A549 (cell line): ENCODE measurements around the gene F9. TPM values are rescaled to one million over a fixed set of nuclear protein-coding genes. Genes with fewer than 3 reads are reported as not detected.

Experiments
- ATAC-seq, 2 experiments: fragments of 200-7000 bp in 1 of 2; fragments of >200 bp in 1 of 2; cut with Nextera tagmentation in 1 of 2; cut with Tn5 transposase in 1 of 2; 3 replicates each; pipeline versions ENCODE4 v1.8.0 to v1.9.1; 2018 to 2020; ENCODE audit warnings: mild to moderate bottlenecking in 1 of 2, moderate library complexity in 1 of 2
- CTCF ChIA-PET: fragments of 300-600 bp; sonication (Branson Sonifier 250); formaldehyde crosslinking; extraction: SDS; loops from one replicate; lab custom pipeline; 2021; ENCODE audit warnings: antibody characterized with exemption, inconsistent platforms; lab: Yijun Ruan, JAX
- POLR2A ChIA-PET: fragments of 350-600 bp; formaldehyde crosslinking; extraction: SDS; loops from one replicate; lab custom pipeline; 2021; ENCODE audit warnings: antibody characterized with exemption, inconsistent platforms; lab: Yijun Ruan, JAX
- DNase-seq, 2 experiments: peaks; one replicate each; pipeline versions ENCODE4 v3.0.0 to v3.0.0-alpha.2; 2011 to 2016; ENCODE audit warnings: low read depth in 1 of 2, low spot score in 1 of 2
- FAIRE-seq: peaks from 2 replicates; lab custom pipeline; 2011; peaks lifted over from hg19 to GRCh38; lab: Jason Lieb, UNC
- H3K27ac ChIP-seq, 2 experiments: fragments of >200 bp; sonication (Bioruptor Twin); formaldehyde crosslinking; 3 replicates each; pipeline ENCODE4 v1.5.1; 2016 to 2017
- H3K4me1 ChIP-seq: fragments of >200 bp; sonication (Bioruptor Twin); formaldehyde crosslinking; 3 replicates; pipeline ENCODE4 v1.6.1; 2016
- H3K4me2 ChIP-seq: fragments of >200 bp; sonication (Bioruptor Twin); formaldehyde crosslinking; 3 replicates; pipeline ENCODE4 v1.6.1; 2016
- H3K4me3 ChIP-seq: fragments of >200 bp; sonication (Bioruptor Twin); formaldehyde crosslinking; 3 replicates; pipeline ENCODE4 v1.5.1; 2016
- H3K9me3 ChIP-seq: fragments of >200 bp; sonication (Bioruptor Twin); formaldehyde crosslinking; 3 replicates; pipeline ENCODE4 v1.6.1; 2016
- ATOH8 ChIP-seq: fragments of 250-450 bp; sonication (Bioruptor Pico); IDR thresholded peaks from 2 replicates; pipeline ENCODE4 v1.5.0; 2020; ENCODE audit warnings: low read depth, mild to moderate bottlenecking, moderate library complexity
- CBX8 ChIP-seq: fragments of 200-600 bp; sonication (generic); IDR thresholded peaks from 2 replicates; pipeline ENCODE4 v1.6.1; 2016
- CHD2 ChIP-seq: fragments of 150-350 bp; IDR thresholded peaks from 2 replicates; pipeline ENCODE4 v1.6.1; 2014; ENCODE audit warnings: low read length; ENCODE audit not compliant: partially characterized antibody
- CHD4 ChIP-seq: fragments of 200-600 bp; sonication (generic); IDR thresholded peaks from 2 replicates; pipeline ENCODE4 v1.6.1; 2016; ENCODE audit warnings: antibody characterized with exemption, mild to moderate bottlenecking, borderline replicate concordance
- EHF ChIP-seq: fragments of 250-450 bp; sonication (Bioruptor Pico); IDR thresholded peaks from 2 replicates; pipeline ENCODE4 v1.5.0; 2020; ENCODE audit warnings: mild to moderate bottlenecking
- EP300 ChIP-seq, 2 experiments: fragments of >200 bp; sonication (Bioruptor Twin); formaldehyde crosslinking; IDR thresholded peaks; 2 replicates in 1 of 2; 3 replicates in 1 of 2; pipeline ENCODE4 v1.6.1; 2016 to 2017
- FOXS1 ChIP-seq: fragments of 250-450 bp; sonication (Bioruptor Pico); IDR thresholded peaks from 2 replicates; pipeline ENCODE4 v1.5.0; 2020; ENCODE audit warnings: mild to moderate bottlenecking, moderate library complexity
- JUN ChIP-seq, 2 experiments: fragments of >200 bp; sonication (Bioruptor Twin); formaldehyde crosslinking; IDR thresholded peaks; 2 replicates in 1 of 2; 3 replicates in 1 of 2; pipeline ENCODE4 v1.6.1; 2016 to 2017
- JUNB ChIP-seq: fragments of >200 bp; sonication (Bioruptor Twin); formaldehyde crosslinking; IDR thresholded peaks from 2 replicates; pipeline ENCODE4 v1.6.1; 2016
- KDM1A ChIP-seq: fragments of 200-600 bp; sonication (generic); IDR thresholded peaks from 2 replicates; pipeline ENCODE4 v1.6.1; 2016; ENCODE audit warnings: low read depth, mild to moderate bottlenecking
- MAZ ChIP-seq: fragments of 150-350 bp; IDR thresholded peaks from 2 replicates; pipeline ENCODE4 v1.6.1; 2014; ENCODE audit warnings: antibody characterized with exemption, low read depth, low read length, borderline replicate concordance
- POLR2AphosphoS2 ChIP-seq: conservative IDR thresholded peaks from 2 replicates; pipeline ENCODE4 v1.6.1; 2012; ENCODE audit warnings: low read length, improper control_type of control experiment, inconsistent platforms
- REST ChIP-seq: fragments of 200-600 bp; sonication (generic); IDR thresholded peaks from 2 replicates; pipeline ENCODE4 v1.6.1; 2016; ENCODE audit warnings: antibody characterized with exemption, mild to moderate bottlenecking, moderate library complexity
- RFX5 ChIP-seq: fragments of 450-650 bp; IDR thresholded peaks from 2 replicates; pipeline ENCODE4 v1.7.1; 2014; ENCODE audit warnings: antibody characterized with exemption, mild to moderate bottlenecking, moderate library complexity
- RNF2 ChIP-seq: fragments of 200-600 bp; sonication (generic); IDR thresholded peaks from 2 replicates; pipeline ENCODE4 v1.6.1; 2016; ENCODE audit warnings: low read depth, mild to moderate bottlenecking, antibody characterized with exemption, moderate library complexity, borderline replicate concordance
- SMC3 ChIP-seq: fragments of >200 bp; sonication (Bioruptor Twin); formaldehyde crosslinking; IDR thresholded peaks from 3 replicates; pipeline ENCODE4 v1.6.1; 2018; ENCODE audit warnings: inconsistent platforms
- TFCP2L1 ChIP-seq: fragments of 250-450 bp; sonication (Bioruptor Pico); IDR thresholded peaks from 2 replicates; pipeline ENCODE4 v1.5.0; 2021; ENCODE audit warnings: mild to moderate bottlenecking
- WGBS: methylation state at CpG from one replicate; pipeline ENCODE4 v1.1.6; 2017; ENCODE audit errors: missing lambda C conversion rate; 5-methylcytosine and 5-hydroxymethylcytosine counted together
- polyA plus RNA-seq, 4 experiments: library from polyadenylated mRNA; depleted of rRNA in 3 of 4; stranded (reverse); fragments of >200 nt; fragmentation: RNase III in 1 of 4; extraction: RNeasy Plus Mini Kit Qiagen cat#74134 plus additional on column Dnase treatment in 1 of 4; gene quantifications; 2 replicates in 3 of 4; 3 replicates in 1 of 4; pipeline ENCODE4 v1.2.3, GENCODE V29; 2011 to 2017
- TF ChIP-seq, protein P1 (sequence below): fragments of >200 bp; sonication (Bioruptor Twin); formaldehyde crosslinking; IDR thresholded peaks from 3 replicates; pipeline ENCODE4 v1.5.1; 2016
- TF ChIP-seq, protein P2 (sequence below): IDR thresholded peaks from 2 replicates; pipeline ENCODE4 v1.6.1; 2012
- TF ChIP-seq, protein P3 (sequence below): fragments of >200 bp; sonication (Bioruptor Twin); formaldehyde crosslinking; IDR thresholded peaks from 2 replicates; pipeline ENCODE4 v1.6.1; 2016

The F9 gene
- polyA plus RNA-seq, 2 of the 4 experiments (the other 2 are of a cell fraction): not detected

DNA sequence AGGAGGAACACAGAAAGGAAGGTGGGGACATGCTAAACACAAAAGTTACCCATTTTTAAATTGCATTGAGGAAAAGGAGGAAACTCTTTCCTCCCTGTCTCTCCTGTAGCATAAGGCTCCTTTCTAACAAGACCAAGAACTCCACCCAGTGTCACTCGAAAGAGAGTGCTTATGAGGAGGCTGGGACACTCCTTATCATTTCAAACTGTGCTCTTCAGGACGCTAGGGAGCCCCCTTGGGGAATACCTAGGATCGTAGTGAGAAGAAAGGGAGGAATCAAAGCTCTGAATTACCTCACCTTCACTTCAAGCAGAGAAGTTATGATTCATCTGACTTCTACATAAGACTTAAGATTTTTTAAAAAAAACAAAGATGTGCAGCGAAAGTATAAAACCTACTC is 65.5 kb downstream of the F9 start (continued):
- TF ChIP-seq JUNB: no peak
- TF ChIP-seq, protein P1, sequence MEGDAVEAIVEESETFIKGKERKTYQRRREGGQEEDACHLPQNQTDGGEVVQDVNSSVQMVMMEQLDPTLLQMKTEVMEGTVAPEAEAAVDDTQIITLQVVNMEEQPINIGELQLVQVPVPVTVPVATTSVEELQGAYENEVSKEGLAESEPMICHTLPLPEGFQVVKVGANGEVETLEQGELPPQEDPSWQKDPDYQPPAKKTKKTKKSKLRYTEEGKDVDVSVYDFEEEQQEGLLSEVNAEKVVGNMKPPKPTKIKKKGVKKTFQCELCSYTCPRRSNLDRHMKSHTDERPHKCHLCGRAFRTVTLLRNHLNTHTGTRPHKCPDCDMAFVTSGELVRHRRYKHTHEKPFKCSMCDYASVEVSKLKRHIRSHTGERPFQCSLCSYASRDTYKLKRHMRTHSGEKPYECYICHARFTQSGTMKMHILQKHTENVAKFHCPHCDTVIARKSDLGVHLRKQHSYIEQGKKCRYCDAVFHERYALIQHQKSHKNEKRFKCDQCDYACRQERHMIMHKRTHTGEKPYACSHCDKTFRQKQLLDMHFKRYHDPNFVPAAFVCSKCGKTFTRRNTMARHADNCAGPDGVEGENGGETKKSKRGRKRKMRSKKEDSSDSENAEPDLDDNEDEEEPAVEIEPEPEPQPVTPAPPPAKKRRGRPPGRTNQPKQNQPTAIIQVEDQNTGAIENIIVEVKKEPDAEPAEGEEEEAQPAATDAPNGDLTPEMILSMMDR: no peak
- TF ChIP-seq, protein P2, sequence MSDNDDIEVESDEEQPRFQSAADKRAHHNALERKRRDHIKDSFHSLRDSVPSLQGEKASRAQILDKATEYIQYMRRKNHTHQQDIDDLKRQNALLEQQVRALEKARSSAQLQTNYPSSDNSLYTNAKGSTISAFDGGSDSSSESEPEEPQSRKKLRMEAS: no peak
- TF ChIP-seq, all 56 proteins: peak for 0

GRCh38 chrX:139600105-139600504 is 69.6 kb downstream of the F9 start:
- 4% methylated on average over 1 of the region's 1 CpG for WGBS
- no peak overlapping the region for H3K4me3 ChIP-seq
- H3K4me1 ChIP-seq: no peaks in the 10 kb centered on the region
- FAIRE-seq: no peak
- H3K4me2 ChIP-seq: no peak overlapping the region
- no peak for DNase-seq
- no peak for ATAC-seq
- POLR2A ChIA-PET: no interaction called here
- TF ChIP-seq ATOH8 (no peak), MAZ (no peak), CBX8 (no peak), CHD2 (no peak), JUN (IDR thresholded peaks at IDR 0.05) (no peak), RFX5 (no peak), KDM1A (no peak), EHF (CRISPR knock-in tag) (no peak), TFCP2L1 (CRISPR knock-in tag) (no peak), SMC3 (no peak), FOXS1 (CRISPR knock-in tag) (no peak), EP300 (IDR thresholded peaks at IDR 0.05) (no peak), POLR2AphosphoS2 (no peak), RNF2 (no peak), REST (no peak), CHD4 (no peak)
- TF ChIP-seq, protein P3, sequence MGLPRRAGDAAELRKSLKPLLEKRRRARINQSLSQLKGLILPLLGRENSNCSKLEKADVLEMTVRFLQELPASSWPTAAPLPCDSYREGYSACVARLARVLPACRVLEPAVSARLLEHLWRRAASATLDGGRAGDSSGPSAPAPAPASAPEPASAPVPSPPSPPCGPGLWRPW: no peak
- TF ChIP-seq, protein P2: no peak
- H3K9me3 ChIP-seq: no peaks in the 10 kb centered on the region
- no peak overlapping the region for H3K27ac ChIP-seq
- CTCF ChIA-PET: no interaction called here

Other genes with a start within 250 kb of the F9 start
- gene MCF2, start 177.4 kb downstream of the F9 start, polyA plus RNA-seq (2011; rRNA removed): 0.07 and 0.10 TPM in 2 replicates
- gene MCF2, start 177.4 kb downstream of the F9 start, polyA plus RNA-seq (2017; fragmentation: RNase III; extraction: RNeasy Plus Mini Kit Qiagen cat#74134 plus additional on column Dnase treatment): 0.09 TPM in 1 of 3 replicates, not detected in the others